Fibroblast of peridontal ligament (primary cell): ENCODE results near the gene GMPS.
A peak's percentile ranks its signal among the peaks of the same experiment; 100 is the strongest.
"Not testable (repeated sequence)": the region's sequence is repeated elsewhere in the genome, so short reads cannot be mapped to it uniquely, and the experiment has no call there.

Experiments
- DNase-seq: peaks from one replicate; pipeline ENCODE4 v3.0.0-alpha.2; 2010; ENCODE audit errors: extremely low read depth

GMPS gene

GRCh38 chr3:155870133-155870944, at the start of gene GMPS:
Gene GMPS, plus strand, starts transcription at chr3:155870650. Its CDS starts 221 bp downstream, at chr3:155870871.
- DNase-seq: peak; percentile 85

- not testable (repeated sequence) for DNase-seq
Observed at GRCh38 chr3:155828490-155829098, 41.9 kb upstream of the GMPS start.

GRCh38 chr3:155835341-155836071, 34.9 kb upstream of the GMPS start:
- no peak for DNase-seq

- DNase-seq: no peak
Observed at GRCh38 chr3:155843569-155843968, 26.9 kb upstream of the GMPS start.

- peak; percentile 48 for DNase-seq
Observed at GRCh38 chr3:155846119-155846518, 24.3 kb upstream of the GMPS start.

GRCh38 chr3:155847993-155848392, 22.5 kb upstream of the GMPS start:
- no peak for DNase-seq

GRCh38 chr3:155849404-155849803, 21.0 kb upstream of the GMPS start:
- not testable (repeated sequence) for DNase-seq

GRCh38 chr3:155852341-155852740, 18.1 kb upstream of the GMPS start:
- DNase-seq: peak; percentile 13

- DNase-seq: peak; percentile 37
Observed at GRCh38 chr3:155853214-155854140, 17.0 kb upstream of the GMPS start.

GRCh38 chr3:155854141-155854940, 16.1 kb upstream of the GMPS start, which contains the start of gene SLC33A1:
Gene SLC33A1, minus strand, starts transcription at chr3:155854427. Its CDS starts 430 bp downstream, at chr3:155853997.
- DNase-seq: peak; percentile 99

- peak; percentile 63 for DNase-seq
Observed at GRCh38 chr3:155859859-155860258, 10.6 kb upstream of the GMPS start.

GRCh38 chr3:155860424-155860823, 10.0 kb upstream of the GMPS start:
- not testable (repeated sequence) for DNase-seq

- DNase-seq: no peak
Observed at GRCh38 chr3:155861476-155862183, 8.8 kb upstream of the GMPS start.

GRCh38 chr3:155862290-155862982, 8.0 kb upstream of the GMPS start:
- peak; percentile 65 for DNase-seq

- DNase-seq: no peak
Observed at GRCh38 chr3:155863072-155863784, 7.2 kb upstream of the GMPS start.

- no peak for DNase-seq
Observed at GRCh38 chr3:155869691-155870090, 759 bp upstream of the GMPS start.

- no peak for DNase-seq
Observed at GRCh38 chr3:155870945-155871745, 695 bp downstream of the GMPS start.

- DNase-seq: peak; percentile 37
Observed at GRCh38 chr3:155871746-155872158, 1.3 kb downstream of the GMPS start.
